Measurements from ENCODE around the gene BCR. TPM values are rescaled to one million over a fixed set of nuclear protein-coding genes. Genes with fewer than 3 reads are reported as not detected.

The BCR gene
- total and polyA plus RNA-seq, 2 of the 13 experiments (the other 11 are each of a cell fraction or from before 2014, with no cell fraction given), result 19.9 to 33.6 TPM

GRCh38 chr22:23157560-23158515, 22.5 kb upstream of the BCR start (continued):
- no peak for TF ChIP-seq YY1 (IDR thresholded peaks at IDR 0.05; ENCODE audit: insufficient read depth, insufficient replicate concordance, low read depth, low read length)
- no peak for TF ChIP-seq KMT2B (CRISPR knock-in tag; IDR thresholded peaks at IDR 0.05)
- no peak for TF ChIP-seq FOXJ3 (CRISPR knock-in tag; IDR thresholded peaks at IDR 0.05; ENCODE audit: borderline replicate concordance)
- no peak for TF ChIP-seq TRAFD1 (CRISPR knock-in tag; IDR thresholded peaks at IDR 0.05; ENCODE audit: borderline replicate concordance)
- peak; percentile 52; the same call in 1 of the 2 replicates for TF ChIP-seq ZSCAN31 (CRISPR knock-in tag; IDR thresholded peaks at IDR 0.05; ENCODE audit: low read depth)
- no peak for TF ChIP-seq SMYD3 (CRISPR knock-in tag; IDR thresholded peaks at IDR 0.05)
- TF ChIP-seq, protein P1, sequence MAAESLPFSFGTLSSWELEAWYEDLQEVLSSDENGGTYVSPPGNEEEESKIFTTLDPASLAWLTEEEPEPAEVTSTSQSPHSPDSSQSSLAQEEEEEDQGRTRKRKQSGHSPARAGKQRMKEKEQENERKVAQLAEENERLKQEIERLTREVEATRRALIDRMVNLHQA (CRISPR knock-in tag; IDR thresholded peaks at IDR 0.05), result no peak
- TF ChIP-seq ZNF674 (CRISPR knock-in tag; IDR thresholded peaks at IDR 0.05; ENCODE audit: low read depth), result no peak
- TF ChIP-seq ZNF629 (CRISPR knock-in tag; conservative IDR thresholded peaks at IDR 0.05), result peak; percentile 97
- no peak for TF ChIP-seq YEATS4 (CRISPR knock-in tag; IDR thresholded peaks at IDR 0.05; ENCODE audit: borderline replicate concordance)
- TF ChIP-seq ZBTB7A (CRISPR knock-in tag; IDR thresholded peaks at IDR 0.05), result 0 out of 2 replicates have a peak, but pooled peaks have one; percentile 55
- TF ChIP-seq, protein P2, sequence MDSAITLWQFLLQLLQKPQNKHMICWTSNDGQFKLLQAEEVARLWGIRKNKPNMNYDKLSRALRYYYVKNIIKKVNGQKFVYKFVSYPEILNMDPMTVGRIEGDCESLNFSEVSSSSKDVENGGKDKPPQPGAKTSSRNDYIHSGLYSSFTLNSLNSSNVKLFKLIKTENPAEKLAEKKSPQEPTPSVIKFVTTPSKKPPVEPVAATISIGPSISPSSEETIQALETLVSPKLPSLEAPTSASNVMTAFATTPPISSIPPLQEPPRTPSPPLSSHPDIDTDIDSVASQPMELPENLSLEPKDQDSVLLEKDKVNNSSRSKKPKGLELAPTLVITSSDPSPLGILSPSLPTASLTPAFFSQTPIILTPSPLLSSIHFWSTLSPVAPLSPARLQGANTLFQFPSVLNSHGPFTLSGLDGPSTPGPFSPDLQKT (CRISPR knock-in tag; IDR thresholded peaks at IDR 0.05; ENCODE audit: borderline replicate concordance), result no peak
- TF ChIP-seq NR1H2 (CRISPR knock-in tag; IDR thresholded peaks at IDR 0.05; ENCODE audit: borderline replicate concordance, low read depth), result no peak
